Renal cortical epithelial cell (primary cell): ENCODE measurements around the gene REG4. TPM values are rescaled to one million over a fixed set of nuclear protein-coding genes. Genes with fewer than 3 reads are reported as not detected.

Experiments
- DNase-seq: peaks from one replicate; pipeline ENCODE4 v3.0.0-alpha.2; 2011; ENCODE audit warnings: low read depth
- total RNA-seq: library from RNA; depleted of rRNA; stranded (reverse); fragments of >200 nt; gene quantifications from 2 replicates; pipeline ENCODE4 v1.2.3, GENCODE V29; 2014

The REG4 gene
- total RNA-seq, 1 donor from 2014 or later = not detected

GRCh38 chr1:119779869-119780356 lies 31.3 kb downstream of the REG4 start:
- DNase-seq = peak; percentile 41

DNA sequence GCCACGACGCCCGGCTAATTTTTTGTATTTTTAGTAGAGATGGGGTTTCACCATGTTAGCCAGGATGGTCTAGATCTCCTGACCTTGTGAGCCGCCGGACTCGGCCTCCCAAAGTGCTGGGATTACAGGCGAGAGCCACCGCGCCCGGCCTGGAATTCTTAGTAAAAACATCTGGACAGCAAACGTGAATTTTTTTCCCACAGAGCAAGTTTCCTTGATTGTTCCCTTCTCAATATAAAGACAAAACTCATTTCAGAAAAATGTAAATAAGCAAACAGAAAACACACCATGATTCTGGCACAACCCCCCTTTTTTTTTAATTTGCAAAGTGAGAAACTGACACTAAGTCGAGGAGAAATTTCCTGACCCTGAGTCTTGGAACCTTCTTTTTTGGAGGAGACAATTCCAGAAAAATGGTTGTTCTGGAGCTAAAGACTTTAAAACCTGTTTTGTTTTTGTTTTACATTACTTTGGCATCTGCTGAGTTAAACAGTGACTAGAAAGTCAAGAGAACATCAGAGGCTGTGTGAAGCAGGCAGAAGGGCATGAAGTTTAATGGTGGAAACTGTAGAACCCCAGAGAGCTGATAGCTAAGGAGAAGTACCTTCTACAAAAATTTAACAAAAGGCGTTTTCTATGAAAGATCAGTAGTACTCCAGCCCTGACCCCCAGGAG lies 32.2 kb downstream of the REG4 start:
- peak; percentile 44 for DNase-seq

GRCh38 chr1:119778359-119778758 lies 32.9 kb downstream of the REG4 start:
- no peak for DNase-seq

DNA sequence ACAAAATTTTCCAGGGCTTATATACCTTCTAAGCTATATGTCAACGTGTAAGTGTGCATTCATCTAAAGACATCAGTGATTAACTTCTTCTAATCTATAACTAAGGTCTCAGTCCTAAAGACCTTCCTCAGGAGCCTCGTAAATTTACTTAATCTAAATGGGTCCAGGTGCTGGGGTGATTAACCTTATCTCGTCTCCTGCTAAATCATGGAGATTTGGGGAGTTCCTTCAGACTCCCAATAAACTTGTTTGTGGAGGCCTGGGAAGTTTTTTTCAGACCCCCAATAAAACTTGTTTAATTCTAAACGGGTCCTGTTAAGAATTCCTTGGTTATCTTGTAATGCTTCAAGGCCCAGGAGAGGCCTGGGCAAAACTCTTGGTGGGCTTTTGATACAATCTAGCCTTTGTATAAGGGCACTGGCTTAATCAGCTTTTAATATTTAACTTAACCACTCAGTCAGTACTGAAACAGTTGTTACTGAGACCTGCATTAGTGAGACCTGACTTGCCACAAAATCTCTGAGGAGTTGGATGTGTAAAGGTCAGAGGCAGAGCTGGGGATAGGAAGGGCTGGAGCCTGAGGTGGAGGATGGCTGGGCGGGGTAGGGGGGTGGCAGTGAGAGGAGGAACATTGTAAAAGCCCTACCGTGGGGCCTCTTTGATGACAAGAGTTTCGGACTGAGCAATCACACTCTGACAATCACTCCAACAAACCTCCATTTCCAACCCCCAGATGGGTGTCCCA lies 36.3 kb downstream of the REG4 start:
- peak; percentile 77 for DNase-seq

- DNase-seq = peak; percentile 80
These were observed 37.5 kb downstream of the REG4 start for GRCh38 chr1:119773711-119774241.

- no peak for DNase-seq
These were observed 39.0 kb downstream of the REG4 start for GRCh38 chr1:119772298-119772697.

DNA sequence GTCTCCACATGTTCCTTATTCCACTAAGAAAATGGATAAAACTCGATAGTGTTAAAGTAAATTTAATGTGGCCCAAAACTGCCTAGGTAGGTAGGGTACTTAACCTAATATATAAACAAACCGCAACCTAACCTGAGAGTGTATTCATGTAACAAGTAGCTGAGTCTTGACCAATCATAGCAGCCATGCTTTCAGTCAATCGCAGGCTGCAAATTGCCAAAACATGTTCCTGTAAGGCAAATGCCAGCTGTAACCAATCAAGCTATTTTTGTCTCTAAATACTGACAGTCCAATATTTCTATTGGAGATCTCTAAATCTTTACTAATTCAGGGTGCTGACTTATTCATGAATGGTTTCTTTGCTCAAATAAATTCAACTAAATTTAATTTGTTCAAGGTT lies 39.5 kb downstream of the REG4 start:
- DNase-seq = no peak

- peak; percentile 52 for DNase-seq
These were observed 40.2 kb downstream of the REG4 start for GRCh38 chr1:119771016-119771415.

- no peak for DNase-seq
These were observed 42.5 kb downstream of the REG4 start, which contains the start of gene HMGCS2 for GRCh38 chr1:119768778-119769177. TSS of gene HMGCS2 (minus strand) at chr1:119768905. CDS start at chr1:119768844, 61 bp downstream.

DNA sequence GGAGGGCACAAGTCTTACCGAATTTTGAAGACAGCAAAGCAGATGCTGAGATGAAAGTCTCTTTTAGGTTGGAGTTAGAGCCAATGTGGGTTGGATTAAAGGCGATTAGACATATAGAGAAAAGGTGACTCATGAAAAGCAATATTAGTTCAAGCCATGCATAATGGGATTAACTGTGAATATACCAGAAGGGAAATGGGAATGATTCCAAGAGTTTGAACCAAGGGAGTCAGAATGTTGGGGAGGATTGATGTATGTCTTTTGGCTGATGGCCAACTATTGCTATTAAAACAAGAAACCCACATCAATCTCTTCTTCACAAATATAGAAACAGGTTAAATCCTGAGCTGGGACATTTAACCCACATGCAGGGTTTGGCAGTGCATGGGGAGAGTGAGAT lies 43.8 kb downstream of the REG4 start:
- no peak for DNase-seq

DNA sequence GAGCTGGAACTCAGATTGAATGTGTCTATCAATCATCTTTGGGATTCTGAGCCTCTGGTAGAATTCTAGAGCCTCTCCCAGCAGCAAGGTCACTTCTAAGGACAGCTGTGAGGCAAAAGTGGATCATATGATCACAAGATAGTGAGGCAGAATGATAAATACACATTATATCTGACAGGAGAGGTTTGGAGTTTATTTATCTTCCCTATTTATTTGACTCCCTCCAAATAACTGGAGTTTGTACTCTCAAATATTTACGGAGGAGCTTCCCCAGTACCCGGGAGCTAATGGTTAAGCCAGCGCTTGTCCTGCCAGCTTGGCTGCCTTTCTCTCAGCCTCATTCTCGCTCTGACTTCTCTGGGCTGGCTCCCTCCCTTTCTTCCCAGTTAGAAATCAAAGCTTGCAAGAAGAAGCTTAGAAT lies 44.9 kb downstream of the REG4 start:
- DNase-seq = no peak

GRCh38 chr1:119764220-119764619 lies 47.0 kb downstream of the REG4 start:
- DNase-seq = no peak

DNA sequence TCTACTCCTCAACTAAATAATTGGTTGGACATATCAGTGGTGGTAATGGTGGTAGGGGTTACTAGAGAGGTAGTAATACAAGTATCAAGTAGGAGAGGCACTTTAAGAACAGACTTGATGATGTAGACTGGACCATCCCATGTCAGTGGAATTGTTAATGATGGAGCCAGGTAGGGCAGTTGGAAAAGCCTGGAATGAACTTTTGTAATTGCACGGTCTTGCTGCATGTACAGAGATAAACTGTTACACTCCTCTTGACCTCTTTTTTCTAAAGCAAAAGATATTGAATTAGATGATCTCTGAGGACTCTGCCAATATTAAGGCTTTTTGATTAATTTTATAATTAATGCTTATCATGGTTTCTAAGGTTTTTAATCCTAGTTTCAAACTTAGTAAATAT lies 48.3 kb downstream of the REG4 start:
- DNase-seq = no peak

DNA sequence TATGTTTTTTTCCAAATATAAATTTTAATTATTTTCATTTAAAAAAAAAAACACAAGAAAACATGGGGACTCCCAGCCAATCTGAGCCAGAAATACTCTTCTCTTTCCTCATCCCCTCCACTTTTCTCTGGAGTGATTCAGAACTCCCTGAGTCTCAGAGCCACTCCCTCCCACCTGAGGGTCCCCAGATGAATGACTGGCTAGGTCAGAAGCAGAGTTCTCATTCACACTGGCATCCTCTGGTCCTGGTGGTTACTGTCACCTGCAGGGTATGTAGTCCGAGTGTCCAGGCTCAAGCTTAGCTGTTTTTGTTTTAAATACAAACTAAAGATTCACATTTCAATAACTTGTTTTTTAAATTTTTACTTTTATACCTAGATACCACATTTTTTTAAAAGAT lies 48.9 kb downstream of the REG4 start:
- no peak for DNase-seq

DNA sequence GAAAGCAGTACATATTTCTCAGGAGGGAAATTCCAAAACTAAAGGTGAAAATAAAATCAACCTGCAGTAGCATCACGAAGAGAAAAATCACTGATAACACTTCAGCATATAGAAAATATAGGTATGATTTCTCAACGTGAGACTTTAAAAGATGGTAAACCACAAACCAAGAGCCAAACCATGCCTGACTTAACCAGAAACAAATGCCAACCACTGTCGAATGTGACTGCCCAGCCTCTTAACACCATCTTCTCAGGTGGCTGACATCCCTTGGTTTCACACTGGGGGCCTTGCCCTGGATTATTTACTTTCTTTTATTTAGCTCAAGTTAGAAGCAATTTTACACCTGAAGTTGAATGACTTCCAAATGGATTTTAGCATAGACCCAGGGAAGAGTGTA lies 52.7 kb downstream of the REG4 start:
- no peak for DNase-seq

DNA sequence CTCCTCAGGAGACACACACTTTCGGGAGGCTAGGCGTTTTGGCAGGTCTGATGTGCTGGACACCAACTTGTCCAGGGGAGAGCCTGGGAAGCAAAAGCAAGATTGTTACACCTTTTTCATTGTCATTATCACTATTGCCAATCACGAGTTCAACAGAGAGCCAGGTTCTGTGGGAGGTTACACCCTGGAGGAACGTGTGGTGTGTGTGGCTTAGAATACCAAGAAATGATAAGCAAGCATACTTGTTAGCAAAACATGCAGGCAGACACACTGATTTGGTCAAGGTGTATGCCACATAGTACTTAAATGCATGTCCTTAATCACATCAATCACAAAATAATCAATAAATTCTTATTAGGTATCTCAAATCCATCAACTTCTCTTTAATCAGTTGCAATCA lies 58.7 kb downstream of the REG4 start:
- DNase-seq = no peak

GRCh38 chr1:119748040-119748439 lies 63.2 kb downstream of the REG4 start:
- no peak for DNase-seq

DNA sequence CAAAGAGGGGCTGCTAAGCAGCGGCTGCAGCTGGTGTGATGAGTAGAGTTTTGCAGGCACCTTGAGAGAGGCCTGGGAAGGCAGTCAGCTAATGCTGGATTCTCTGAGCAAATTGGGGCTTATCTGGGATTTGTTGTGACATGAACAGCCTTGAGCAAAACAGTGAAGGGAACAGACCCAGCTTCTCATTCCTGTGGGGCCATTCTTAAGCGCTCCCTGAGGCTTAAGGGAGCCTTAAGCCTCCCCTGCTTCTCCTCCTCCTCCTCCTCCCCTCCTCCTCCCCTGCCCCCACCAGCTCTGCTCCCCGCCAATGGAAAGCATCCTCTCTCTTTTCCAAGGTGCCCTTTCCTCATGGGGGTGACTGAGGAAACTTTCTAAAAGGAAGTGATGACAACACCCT lies 63.8 kb downstream of the REG4 start:
- DNase-seq = no peak

DNA sequence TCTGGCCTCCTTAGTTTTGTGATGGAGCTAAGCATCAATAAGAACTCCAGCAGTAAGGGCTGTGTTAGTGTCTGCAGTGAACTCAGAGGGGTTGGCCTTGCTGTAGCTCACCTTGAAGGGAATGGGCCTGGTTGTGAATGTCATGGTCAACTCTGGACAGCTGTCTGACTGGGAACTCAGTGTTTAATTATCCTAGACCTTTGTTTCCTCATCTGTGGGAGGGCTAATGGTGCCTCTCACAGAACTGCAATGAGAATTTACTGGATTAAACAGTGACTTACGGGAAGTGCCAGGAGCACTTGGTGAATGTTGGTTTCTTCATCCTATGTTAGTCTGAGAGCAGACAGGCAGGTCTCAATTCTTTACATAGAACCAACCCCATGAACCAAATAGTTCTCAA lies 66.2 kb downstream of the REG4 start:
- no peak for DNase-seq

GRCh38 chr1:119744598-119744942 lies 66.7 kb downstream of the REG4 start:
- DNase-seq = no peak
